Endothelial cell of umbilical vein (primary cell): ENCODE results near the gene HBEGF. TPM values are rescaled to one million over a fixed set of nuclear protein-coding genes. Genes with fewer than 3 reads are reported as not detected.
"Not testable (repeated sequence)": the region's sequence is repeated elsewhere in the genome, so short reads cannot be mapped to it uniquely, and the experiment has no call there.

Experiments
- BruUV-seq: library from RNA; stranded (reverse); fragments of 400-500 nt; replicated peaks from 2 replicates; lab custom pipeline; 2021; lab: Mats Ljungman, UMichigan
- CTCF ChIA-PET: fragments of 300-600, 350-600 bp; sonication (Branson Sonifier 250); formaldehyde crosslinking; loops from one replicate; lab custom pipeline; 2021; ENCODE audit warnings: antibody characterized with exemption, inconsistent platforms; lab: Charles Lee
- POLR2A ChIA-PET: fragments of 300-600, 350-600 bp; sonication (Branson Sonifier 250); formaldehyde crosslinking; loops from one replicate; lab custom pipeline; 2021; ENCODE audit warnings: antibody characterized with exemption, inconsistent platforms; lab: Charles Lee
- DNase-seq: peaks from one replicate; pipeline ENCODE4 v3.0.0-alpha.2; 2011; ENCODE audit warnings: low read depth, low spot score
- FAIRE-seq: peaks from 2 replicates; lab custom pipeline; 2011; peaks lifted over from hg19 to GRCh38; lab: Jason Lieb, UNC
- H2AFZ ChIP-seq: 2 replicates; pipeline ENCODE4 v1.6.0; 2012; ENCODE audit warnings: low read depth, low read length, control low read depth, inconsistent platforms
- H3K27ac ChIP-seq: 2 replicates; pipeline ENCODE4 v1.5.1; 2011; ENCODE audit warnings: low read depth, mild to moderate bottlenecking, control low read depth, low read length, moderate library complexity; ENCODE audit not compliant: insufficient read depth
- H3K27me3 ChIP-seq, 2 experiments: 2 replicates each; pipeline versions ENCODE4 v1.6.0 to v1.6.1; 2011; ENCODE audit warnings: low read length in 2 of 2, mixed read lengths in 1 of 2; ENCODE audit not compliant: control insufficient read depth in 2 of 2, insufficient read depth in 2 of 2
- H3K36me3 ChIP-seq, 2 experiments: 2 replicates in 1 of 2; 3 replicates in 1 of 2; pipeline ENCODE4 v1.5.1; 2011; ENCODE audit warnings: low read length in 2 of 2, mild to moderate bottlenecking in 1 of 2, moderate library complexity in 1 of 2; ENCODE audit not compliant: control insufficient read depth in 2 of 2, insufficient read depth in 2 of 2; ENCODE audit errors: extremely low read depth in 1 of 2
- H3K4me1 ChIP-seq: 3 replicates; pipeline ENCODE4 v1.5.1; 2011; ENCODE audit warnings: mild to moderate bottlenecking, low read length; ENCODE audit not compliant: control insufficient read depth, insufficient read depth; ENCODE audit errors: extremely low read depth
- H3K4me2 ChIP-seq: 2 replicates; pipeline ENCODE4 v1.6.1; 2011; ENCODE audit warnings: low read length, control low read depth, mixed read lengths; ENCODE audit not compliant: insufficient read depth
- H3K4me3 ChIP-seq, 3 experiments: fragments of 200-600 bp in 1 of 3; sonication (generic), shearing (Covaris generic) in 1 of 3; replicated peaks in 1 of 3; 2 replicates each; pipeline ENCODE4 v1.5.1; 2011 to 2016; ENCODE audit warnings: control low read depth in 3 of 3, low read length in 3 of 3, mild to moderate bottlenecking in 2 of 3, inconsistent platforms in 1 of 3, low read depth in 1 of 3, moderate library complexity in 1 of 3; ENCODE audit not compliant: insufficient read depth in 1 of 3
- H3K79me2 ChIP-seq: 2 replicates; pipeline ENCODE4 v1.6.0; 2012; ENCODE audit warnings: low read length, inconsistent platforms; ENCODE audit not compliant: control insufficient read depth, insufficient read depth
- H3K9ac ChIP-seq: replicated peaks from 2 replicates; pipeline ENCODE3; 2011; ENCODE audit warnings: low read length, control low read depth; ENCODE audit not compliant: insufficient read depth; ENCODE audit errors: extremely low read depth
- H3K9me1 ChIP-seq: replicated peaks from 3 replicates; pipeline ENCODE4 v1.6.0; 2011; ENCODE audit warnings: mild to moderate bottlenecking, low read length; ENCODE audit not compliant: control insufficient read depth, insufficient read depth; ENCODE audit errors: extremely low read depth
- H3K9me3 ChIP-seq: replicated peaks from 2 replicates; pipeline ENCODE4 v1.5.1; 2012; ENCODE audit warnings: low read length, inconsistent platforms; ENCODE audit not compliant: control insufficient read depth, insufficient read depth
- H4K20me1 ChIP-seq: replicated peaks from 2 replicates; pipeline ENCODE3; 2011; ENCODE audit warnings: mild to moderate bottlenecking, low read length; ENCODE audit not compliant: control insufficient read depth, insufficient read depth; ENCODE audit errors: extremely low read depth
- FOS ChIP-seq: IDR thresholded peaks from 2 replicates; pipeline ENCODE4 v1.6.1; 2011; ENCODE audit warnings: mild to moderate bottlenecking, low read length, moderate library complexity, borderline replicate concordance; ENCODE audit not compliant: insufficient read depth
- JUN ChIP-seq: IDR thresholded peaks from 2 replicates; pipeline ENCODE4 v1.6.1; 2011; ENCODE audit warnings: borderline replicate concordance, low read depth; ENCODE audit not compliant: insufficient read length, insufficient read depth
- dilution Hi-C: fragments of 300-500 bp; cut with MboI; formaldehyde crosslinking; loops from one replicate; pipeline ENCODE4 v1.15.0; 2019; ENCODE audit warnings: low sequenced_read_pairs; ENCODE audit not compliant: extremely low pct_ligation_motif_present
- intact Hi-C: fragments of 100-400 bp; cut with micrococcal nuclease; formaldehyde crosslinking; loops from one replicate; pipeline ENCODE4 v1.10.0; 2022
- polyA plus RNA-seq, 4 experiments: library from polyadenylated mRNA; depleted of rRNA in 3 of 4; stranded (reverse) in 3 of 4; unstranded in 1 of 4; fragments of >200 nt; gene quantifications; 2 replicates each; pipeline versions ENCODE4 v1.2.1 to v1.2.3, GENCODE V29; 2011 to 2012; ENCODE audit warnings: missing spikeins in 1 of 4
- total RNA-seq: library from RNA; stranded (reverse); gene quantifications from 2 replicates; pipeline ENCODE4 v1.2.3, GENCODE V29; 2021

The HBEGF gene
- total and polyA plus RNA-seq, 2 donors (not counting 3 experiments of a cell fraction or from before 2014, with no cell fraction given) = 33.2 to 79.8 TPM

DNA sequence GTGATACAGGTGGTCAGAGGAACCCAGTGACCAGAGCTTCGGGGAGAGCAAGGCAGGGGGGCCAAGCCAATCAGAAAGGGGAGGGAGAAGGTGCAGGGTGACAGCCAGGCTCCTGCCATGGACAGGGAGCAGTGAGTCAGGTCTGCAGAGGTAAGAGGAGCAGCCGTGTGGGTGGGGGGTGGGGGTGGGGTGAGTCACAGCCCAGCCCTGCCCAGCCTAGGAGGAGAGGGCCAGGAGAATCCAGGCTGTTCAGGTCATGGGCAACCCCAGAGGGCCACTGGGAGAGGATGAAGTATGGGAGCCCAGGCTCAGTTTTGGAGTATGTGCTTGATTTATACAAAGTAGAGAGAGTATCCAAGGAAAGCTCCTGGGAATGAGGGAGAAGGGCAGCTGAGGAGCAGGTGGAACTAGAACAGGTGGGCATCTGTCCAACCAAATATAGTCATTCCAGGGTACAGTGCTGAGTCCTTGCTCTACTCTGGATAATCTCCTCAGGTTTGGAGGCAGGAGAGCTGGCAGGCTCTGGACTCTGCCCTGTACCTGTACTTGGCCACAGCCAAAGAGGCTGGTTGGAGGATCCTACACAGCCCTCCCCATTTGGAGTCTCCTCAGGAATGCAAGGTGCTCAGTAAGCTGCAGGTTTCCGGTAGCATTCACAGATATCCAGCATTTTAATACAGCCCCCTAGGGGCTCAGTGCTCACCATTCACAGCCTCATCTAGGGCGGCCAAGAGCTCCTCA lies 1.6 kb downstream of the HBEGF start:
- POLR2A ChIA-PET = interaction anchor here (0.6 to 3.5 kb wide), 8 partner anchors 16 to 236 kb away, joined by 5 to 112 read pairs (median 16); partner anchors contain the start of gene PFDN1
- H3K27ac ChIP-seq = peak overlapping the region; percentile 81

DNA sequence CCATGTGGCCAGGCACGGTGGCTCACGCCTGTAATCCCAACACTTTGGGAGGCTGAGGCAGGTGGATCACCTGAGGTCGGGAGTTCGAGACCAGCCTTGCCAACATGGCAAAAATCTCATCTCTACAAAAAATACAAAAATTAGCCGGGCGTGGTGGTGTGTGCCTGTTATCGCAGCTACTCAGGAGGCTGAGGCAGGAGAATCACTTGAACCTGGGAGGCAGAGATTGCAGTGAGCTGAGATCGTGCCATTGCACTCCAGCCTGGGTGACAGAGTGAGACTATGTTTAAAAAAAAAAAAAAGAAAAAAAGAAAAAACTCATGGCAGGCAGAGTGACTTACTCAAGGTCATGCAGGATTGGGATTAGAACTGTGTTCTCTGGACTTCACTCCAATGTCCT lies 2.6 kb downstream of the HBEGF start:
- H3K4me2 ChIP-seq, FAIRE-seq, H3K9me3 ChIP-seq, H3K4me3 ChIP-seq, H2AFZ ChIP-seq, DNase-seq, dilution Hi-C loops, H4K20me1 ChIP-seq, H3K27me3 ChIP-seq, H3K9ac ChIP-seq, H3K9me1 ChIP-seq, intact Hi-C loops, BruUV-seq: not testable (repeated sequence)
- Histone ChIP-seq H3K27ac (peak overlapping the region; percentile 81), H3K79me2 (peaks cover 63% of the 10 kb centered on the region), H3K4me1 (peaks cover 55% of the 10 kb centered on the region), H3K36me3 (peaks cover 4 to 14% of the 10 kb centered on the region in 2 experiments)
- POLR2A ChIA-PET = interaction anchor here (3.5 kb wide), 1 partner anchor 32 kb away, joined by 33 read pairs; no protein-coding TSS in a partner anchor
- CTCF ChIA-PET = interaction anchor here (0.7 to 16.7 kb wide), 7 partner anchors 15 to 98 kb away, joined by 3 to 1214 read pairs (median 39); no protein-coding TSS in a partner anchor

More for the DNA sequence above, 1.6 kb downstream of the HBEGF start:
- BruUV-seq = no TSS peak
- dilution Hi-C loops (no loop called here), intact Hi-C loops (no loop called here)
- CTCF ChIA-PET = interaction anchor here (0.7 to 16.7 kb wide), 25 partner anchors 8 to 157 kb away, joined by 3 to 1214 read pairs (median 13); partner anchors contain the start of gene PFDN1
- H2AFZ ChIP-seq = no peak overlapping the region
- no peaks in the 10 kb centered on the region for H3K27me3 ChIP-seq
- H3K36me3 ChIP-seq = peaks cover 3 to 9% of the 10 kb centered on the region in 2 experiments
- H3K9me3 ChIP-seq = no peaks in the 10 kb centered on the region
- FAIRE-seq (no peak), DNase-seq (no peak)
- H3K4me1 ChIP-seq = peaks cover 58% of the 10 kb centered on the region
- TF ChIP-seq FOS = peak; percentile 24
- no peak for TF ChIP-seq JUN
- no peaks in the 10 kb centered on the region for H4K20me1 ChIP-seq
- peak overlapping the region; percentile 85 for H3K9ac ChIP-seq
- peak overlapping the region; percentile 92 for H3K4me2 ChIP-seq
- no peaks in the 10 kb centered on the region for H3K9me1 ChIP-seq
- H3K79me2 ChIP-seq = peaks cover 56% of the 10 kb centered on the region
- peak overlapping the region; percentile 72 to 86 (median 81) for H3K4me3 ChIP-seq
